GM19372 (cell line): ENCODE data around the gene RCAN3.
"Not testable (repeated sequence)": the region's sequence is repeated elsewhere in the genome, so short reads cannot be mapped to it uniquely, and the experiment has no call there.

Source experiments
- ATAC-seq: cut with Tn5 transposase; IDR thresholded peaks from one replicate; pipeline ENCODE4 v1.9.1; 2021; ENCODE audit warnings: mild to moderate bottlenecking, low read depth, moderate library complexity; ENCODE audit not compliant: unreplicated experiment

Gene RCAN3

DNA sequence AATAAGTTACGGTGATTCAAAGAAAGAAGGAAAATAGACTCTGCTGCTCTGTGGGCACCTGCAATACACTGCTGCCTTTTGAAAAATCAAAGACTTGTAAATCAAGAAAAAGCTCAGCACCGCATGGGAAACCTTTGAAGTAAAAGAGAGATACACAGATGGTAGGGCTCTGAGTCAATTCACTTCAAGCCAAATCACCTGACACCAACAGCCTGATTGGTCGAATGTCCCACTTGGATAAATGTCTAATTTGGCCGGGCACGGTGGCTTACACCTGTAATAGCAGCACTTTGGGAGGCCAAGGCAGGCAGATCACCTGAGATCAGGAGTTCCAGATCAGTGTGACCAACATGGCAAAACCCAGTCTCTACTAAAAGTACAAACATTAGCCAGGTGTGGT lies 19.2 kb upstream of the RCAN3 start:
- ATAC-seq = no peak

DNA sequence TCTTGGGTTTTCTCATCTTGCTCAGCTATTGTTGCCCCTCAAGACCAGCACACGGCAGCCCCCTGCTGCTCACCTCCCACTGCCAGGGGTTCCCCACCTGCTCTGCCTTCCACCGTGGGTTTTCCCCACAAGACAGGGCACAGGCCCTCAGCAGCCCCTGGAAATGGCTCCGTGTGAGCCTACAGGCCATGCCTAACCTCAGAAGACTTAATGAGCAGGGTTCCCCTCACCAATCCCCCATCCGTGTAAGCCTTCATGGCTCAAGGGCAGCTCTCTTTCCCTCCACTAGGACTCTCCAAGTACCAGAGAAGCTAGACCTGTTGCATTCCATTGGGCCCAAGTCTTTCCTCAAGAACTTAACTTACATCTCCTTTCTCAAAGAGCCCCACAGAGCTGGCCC lies 18.4 kb upstream of the RCAN3 start:
- ATAC-seq = no peak

DNA sequence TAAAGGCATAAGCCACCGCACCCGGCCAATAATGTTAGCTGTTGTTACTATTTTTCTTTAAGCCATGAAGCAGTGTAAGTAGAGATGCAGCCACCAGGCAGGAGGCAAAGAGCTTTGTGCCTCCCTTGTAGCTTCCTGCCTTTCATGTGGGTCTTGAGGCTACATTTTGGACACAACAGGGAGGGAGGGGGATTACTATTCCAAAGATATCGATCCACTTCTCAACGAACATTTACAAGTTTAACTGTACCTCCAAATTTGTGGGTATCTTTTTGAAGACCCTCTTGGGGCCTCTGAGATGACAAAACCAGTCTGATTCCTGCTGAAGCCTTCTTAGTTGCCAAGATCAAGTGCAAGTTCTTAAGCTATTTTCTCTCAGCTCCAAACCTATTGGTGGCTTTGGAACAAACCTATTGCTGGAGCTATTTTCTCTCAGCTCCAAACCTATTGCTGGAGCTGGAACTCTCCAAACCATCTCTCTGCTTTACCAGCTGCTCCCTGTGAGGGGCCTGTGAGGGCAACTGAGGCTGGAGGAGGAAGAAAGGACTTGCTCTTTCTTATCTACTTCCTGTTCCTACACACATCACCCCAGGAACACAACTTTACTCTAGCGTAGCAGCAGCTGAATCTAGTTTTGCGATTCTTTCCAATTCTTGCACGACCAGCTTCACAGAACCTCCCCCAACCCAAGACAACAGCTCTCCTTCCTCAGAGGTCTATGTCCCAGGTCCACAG lies 16.1 kb upstream of the RCAN3 start:
- ATAC-seq = no peak

DNA sequence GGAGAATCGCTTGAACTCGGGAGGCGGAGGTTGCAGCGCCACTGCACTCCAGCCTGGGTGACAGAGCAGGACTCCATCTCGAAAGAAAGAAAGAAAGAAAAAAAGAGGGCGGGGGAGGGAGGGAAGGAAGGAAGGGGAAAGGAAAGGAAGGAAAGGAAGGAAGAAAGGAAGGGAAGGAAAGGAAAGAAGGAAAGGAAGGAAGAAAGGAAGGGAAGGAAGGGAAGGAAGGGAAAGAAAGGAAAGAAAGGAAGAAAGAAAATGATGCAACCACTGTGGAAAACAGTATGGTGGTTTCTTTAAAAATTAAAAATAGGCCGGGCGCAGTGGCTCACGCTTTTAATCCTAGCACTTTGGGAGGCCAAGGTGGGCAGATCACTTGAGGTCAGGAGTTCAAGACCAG lies 15.2 kb upstream of the RCAN3 start:
- ATAC-seq = no peak

DNA sequence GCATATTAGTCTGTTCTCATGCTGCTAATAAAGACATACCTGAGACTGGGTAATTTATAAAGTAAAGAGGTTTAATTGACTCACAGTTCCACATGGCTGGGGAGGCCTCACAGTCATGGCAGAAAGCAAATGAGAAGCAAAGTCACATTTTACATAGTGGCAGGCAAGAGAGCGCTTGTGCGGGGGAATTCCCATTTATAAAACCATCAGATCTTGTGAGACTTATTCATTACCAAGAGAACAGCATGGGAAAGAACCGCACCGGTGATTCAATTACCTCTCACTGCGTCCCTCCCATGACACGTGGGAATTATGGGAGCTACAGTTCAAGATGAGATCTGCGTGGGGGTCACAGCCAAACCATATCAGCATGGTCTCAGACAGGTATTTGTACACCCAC lies 14.5 kb upstream of the RCAN3 start:
- not testable (repeated sequence) for ATAC-seq

DNA sequence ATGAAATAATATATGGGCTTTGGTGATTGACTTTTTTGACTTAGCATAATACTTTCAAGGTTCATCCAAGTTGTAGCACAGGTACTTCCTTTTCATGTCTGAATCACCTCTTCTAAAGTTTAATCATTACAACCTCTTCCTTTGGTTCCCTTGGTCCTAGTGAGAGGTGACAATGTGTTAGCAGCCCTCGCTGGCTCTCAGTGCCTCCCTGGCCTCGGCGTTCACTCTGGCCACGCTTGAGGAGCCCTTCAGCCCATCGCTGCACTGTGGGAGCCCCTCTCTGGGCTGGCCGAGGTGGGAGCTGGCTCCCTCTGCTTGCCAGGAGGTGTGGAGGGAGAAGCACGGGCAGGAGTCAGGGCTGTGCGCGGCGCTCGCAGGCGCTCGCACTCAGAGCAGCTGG lies 13.0 kb upstream of the RCAN3 start:
- no peak for ATAC-seq

DNA sequence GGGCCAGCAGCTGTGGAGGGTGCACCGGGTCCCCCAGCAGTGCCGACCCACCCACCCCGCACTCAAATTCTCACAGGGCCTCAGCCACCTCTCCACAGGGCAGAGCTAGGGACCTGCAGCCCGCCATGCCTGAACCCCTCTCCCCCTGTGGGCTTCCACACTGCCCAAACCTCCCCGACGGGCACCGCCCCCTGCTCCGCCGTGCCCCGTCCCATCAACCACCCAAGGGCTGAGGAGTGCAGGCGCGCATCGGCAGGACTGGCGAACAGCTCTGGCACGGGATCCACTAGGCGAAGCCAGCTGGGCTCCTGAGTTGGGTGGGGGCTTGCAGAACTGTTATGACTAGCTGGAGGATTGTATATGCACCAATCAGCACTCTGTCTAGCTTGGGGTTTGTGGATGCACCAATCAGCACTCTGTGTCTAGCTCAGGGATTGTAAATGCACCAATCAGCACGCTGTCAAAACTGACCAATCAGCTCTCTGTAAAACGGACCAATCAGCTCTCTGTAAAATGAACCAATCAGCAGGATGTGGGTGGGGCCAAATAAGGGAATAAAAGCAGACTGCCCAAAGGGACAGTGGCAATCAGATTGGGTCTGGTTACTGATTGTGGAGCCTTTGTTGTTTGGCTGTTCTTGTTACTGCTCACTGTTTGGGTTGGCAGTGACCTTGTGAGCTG lies 12.4 kb upstream of the RCAN3 start:
- ATAC-seq = no peak

DNA sequence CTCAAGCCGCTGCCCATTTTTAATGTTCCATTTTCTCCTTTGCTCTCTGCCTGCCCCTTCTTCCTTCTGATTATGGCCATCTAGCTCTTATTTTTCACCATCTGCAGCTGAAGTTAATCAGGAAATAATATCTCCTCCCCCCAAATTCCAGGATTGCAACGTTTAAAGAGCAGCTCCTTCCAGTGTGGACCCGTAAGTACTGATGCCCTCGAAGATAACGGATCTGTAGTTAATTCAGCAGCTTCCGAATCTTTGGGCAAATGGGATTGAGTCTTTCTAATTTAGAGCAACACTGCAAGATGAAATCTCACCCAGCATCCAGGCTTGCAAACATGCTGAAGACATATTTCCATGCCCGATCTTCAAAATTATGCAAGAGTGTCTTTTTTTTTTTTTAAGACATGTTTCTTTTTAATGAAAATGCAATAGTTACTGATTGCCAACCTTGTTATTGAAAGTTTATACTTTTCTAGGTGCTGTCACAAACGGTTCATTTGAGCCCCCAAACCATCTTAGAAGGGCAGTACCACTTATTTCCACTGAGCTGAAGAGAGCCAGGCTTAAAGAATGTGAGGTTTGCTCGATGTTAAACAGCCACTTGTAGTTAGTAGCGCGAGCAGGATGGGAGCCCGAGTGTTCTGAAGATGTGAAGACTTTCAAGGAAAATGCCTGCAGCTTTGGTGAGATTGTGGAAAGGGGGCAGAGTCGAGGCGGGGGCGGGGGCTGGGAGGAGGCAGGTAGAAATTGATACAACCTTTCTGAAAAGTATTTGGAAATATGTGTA lies 10.9 kb upstream of the RCAN3 start:
- ATAC-seq = no peak

DNA sequence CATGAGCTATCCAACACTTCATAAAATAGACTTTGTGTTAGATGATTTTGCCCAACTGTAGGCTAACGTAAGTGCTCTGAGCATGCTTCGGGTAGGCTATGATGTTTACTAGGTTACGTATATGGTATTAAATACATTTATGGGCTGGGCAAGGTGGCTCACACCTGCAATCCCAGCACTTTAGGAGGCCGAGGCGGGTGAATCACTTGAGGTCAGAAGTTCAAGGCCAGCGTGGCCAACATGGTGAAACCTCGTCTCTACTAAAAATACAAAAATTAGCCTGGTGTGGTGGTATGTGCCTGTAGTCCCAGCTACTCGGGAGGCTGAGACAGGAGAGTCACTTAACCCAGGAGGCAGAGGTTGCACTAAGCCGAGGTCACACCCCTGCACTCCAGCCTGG lies 9.7 kb upstream of the RCAN3 start:
- ATAC-seq = not testable (repeated sequence)

DNA sequence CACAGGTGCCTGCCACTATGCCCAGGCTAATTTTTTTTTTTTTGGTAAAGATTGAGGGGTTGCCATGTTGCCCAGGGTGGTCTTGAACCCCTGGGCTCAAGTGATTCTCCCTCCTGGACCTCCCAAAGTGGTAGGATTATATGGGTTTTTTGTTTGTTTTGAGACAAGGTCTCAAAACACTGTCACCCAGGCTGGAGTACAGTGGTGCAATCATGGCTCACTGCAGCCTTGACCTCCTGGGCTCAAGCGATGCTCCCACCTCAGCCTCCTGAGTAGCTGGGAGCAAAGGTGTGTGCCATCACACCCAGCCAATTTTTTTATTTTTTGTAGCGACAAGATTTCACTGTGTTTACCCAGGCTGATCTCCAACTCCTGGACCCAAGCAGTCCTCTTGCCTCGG lies 8.9 kb upstream of the RCAN3 start:
- ATAC-seq = no peak

DNA sequence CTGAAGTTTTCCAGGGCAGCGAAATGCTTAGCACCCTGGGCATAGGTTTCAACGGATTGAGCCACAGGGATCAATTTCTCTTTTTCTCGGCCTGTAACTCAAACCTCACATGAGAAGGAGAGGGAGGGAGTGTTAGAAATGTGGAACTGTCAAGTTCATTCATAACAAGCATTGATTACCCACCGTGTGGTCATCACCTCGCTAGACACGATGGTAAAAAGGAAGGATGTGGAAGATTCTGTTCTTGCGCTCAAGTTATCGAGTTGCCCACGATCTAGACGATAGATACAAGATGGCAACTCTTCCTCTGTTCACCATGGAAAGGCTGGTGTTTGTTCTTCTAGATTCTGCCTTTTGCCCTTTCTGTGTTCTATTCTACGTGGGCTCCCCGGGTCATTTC lies 4.0 kb upstream of the RCAN3 start:
- ATAC-seq = no peak

DNA sequence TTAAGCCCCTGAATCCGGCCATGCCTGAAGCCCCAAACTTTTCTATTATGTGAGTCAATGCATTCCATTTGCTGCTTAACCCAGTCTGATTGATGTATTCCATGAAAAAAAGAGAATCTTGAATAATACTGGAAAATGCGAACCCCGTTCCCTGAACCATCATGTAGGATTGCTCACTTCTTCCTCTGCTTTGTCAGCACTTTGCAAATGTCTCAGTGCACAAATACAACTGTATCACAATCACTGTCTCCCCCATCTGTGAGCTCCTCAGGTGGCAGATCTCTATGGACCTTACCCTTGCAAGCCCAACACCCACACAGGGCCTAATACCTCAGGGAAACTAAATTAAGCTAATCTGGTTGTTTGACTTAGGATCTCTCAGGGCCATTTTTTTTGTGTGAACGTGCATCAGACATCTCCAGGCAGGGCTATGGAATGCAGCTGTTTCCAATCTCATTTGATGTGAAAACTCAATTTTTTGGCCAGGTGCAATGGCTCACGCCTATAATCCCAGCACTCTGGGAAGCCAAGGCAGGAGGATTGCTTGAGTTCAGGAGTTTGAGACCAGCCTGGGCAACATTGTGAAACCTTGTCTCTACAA lies 2.1 kb upstream of the RCAN3 start:
- no peak for ATAC-seq

DNA sequence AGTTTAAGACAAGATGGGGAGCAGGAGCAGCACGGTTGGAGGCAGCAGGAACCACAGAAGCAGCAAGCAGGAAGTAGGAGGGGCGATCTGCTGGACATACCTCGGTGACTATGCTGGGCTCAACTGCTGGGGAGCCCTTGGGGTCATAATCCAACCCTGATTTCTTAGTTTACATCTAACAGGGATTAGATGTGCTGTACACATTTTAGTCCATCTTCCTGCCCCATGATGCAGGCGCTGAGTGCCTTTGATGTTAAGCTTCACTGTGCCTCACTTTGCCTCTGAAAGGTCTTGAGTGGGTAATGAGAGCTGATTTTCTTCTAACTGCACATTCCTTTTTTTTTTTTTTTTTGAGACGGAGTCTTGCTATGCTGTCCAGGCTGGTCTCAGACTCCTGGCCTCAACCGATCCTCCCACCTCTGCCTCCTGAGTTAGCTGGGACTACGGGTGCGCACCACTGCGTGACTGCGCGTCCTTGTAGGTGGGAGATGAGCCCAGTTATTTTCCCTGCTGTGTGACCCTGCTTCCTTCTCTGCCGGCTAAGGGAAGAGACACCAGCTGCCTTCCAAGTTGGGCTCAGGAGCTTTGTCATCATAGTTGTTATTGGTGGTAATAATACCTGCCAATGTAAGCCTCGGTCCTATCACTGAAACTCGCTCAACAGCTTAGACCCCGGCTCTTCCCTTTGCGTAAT lies 1.1 kb upstream of the RCAN3 start:
- ATAC-seq = no peak

DNA sequence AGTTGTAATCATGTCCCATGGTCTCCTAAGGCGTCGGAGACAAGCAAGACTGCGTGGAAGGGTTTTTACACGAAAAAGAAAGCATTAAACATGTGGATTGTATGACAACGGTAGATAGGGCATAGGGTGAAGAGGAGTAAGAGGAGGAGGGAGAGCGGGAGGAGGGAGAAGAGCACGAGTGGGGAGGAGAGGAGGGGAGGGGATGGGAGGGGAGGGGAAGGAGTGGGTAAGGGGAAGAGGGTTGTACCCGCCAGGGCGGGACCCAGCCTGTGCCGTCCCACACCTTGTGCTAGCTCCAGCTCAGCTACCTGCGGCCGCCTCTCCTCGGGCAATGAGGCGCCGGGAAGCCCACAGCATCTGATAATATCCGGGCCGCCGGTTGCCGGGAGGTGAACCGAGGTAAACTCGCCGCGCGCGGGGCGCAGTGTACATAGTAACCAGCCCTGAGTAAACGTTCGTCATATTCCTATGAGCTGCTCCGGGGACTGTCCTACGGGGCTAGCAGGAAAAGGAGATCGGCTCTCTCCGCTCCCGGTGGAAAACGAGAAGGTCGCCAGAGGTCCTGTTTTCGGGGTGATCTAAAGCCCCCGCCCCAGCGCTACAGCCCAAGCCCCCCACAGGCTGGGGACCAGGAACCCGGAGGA lies 449 bp upstream of the RCAN3 start:
- no peak for ATAC-seq

DNA sequence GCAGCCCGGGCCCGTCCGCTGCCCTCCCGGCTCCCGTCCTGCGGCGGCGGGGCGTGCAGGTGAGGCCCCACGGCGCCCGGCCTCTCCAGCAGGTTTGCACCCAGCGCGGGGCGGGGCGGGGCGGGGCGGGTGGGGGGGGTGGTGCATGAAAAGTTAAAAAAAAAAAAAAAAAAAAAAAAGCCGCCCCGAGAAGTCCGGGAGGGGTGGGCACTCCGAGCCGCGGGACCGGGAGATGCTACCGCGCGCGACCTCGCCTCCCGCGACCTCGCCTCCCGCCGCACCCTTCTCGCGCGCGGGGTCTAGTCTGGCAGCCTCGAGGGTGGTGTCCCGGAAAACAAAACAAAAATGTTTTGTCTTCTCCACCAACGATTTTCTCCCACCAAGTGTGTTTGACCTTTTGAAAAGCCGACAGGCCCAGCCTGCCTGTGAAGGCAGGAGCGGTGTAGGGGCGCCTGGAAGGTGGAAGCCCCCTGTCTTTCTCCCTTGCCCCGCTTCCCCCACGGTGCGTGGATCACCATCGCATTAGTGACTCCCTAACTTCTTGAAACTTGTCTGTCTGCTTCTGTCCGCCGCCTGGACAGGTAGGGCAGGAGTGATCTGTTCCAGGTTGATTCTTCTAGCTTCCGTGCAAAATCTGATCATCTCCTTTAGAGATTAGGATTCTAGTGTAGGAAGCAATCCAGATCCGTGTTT lies 569 bp downstream of the RCAN3 start:
- ATAC-seq = no peak

DNA sequence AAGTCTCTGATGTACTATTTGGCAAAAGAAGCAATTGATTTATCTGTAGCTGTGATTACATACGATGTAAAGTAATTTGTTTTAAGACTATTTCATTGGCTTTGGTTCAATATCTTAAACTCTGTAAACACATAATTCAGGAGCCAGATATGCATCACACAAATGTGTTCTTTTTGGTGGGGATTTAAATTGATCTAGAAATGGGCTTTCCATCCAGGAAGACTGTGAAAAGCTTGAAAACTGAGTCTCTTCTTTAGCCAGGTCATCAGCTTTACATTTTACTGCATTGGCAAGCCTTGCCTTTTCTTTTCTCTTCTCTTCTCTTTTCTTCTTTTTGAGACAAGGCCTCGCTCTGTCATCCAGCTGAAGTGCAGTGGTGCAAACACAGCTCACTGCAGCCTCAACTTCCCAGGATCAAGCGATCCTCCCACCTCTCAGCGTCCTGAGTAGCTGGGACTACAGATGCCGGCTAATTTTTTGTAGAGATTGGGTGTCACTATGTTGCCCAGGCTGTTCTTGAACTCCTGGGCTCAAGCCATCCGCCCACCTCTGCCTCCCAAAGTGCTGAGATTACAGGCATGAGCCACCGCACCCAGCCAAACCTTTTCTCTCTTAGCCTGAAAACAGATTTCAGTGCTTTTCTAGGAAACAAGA lies 1.4 kb downstream of the RCAN3 start:
- ATAC-seq = no peak

DNA sequence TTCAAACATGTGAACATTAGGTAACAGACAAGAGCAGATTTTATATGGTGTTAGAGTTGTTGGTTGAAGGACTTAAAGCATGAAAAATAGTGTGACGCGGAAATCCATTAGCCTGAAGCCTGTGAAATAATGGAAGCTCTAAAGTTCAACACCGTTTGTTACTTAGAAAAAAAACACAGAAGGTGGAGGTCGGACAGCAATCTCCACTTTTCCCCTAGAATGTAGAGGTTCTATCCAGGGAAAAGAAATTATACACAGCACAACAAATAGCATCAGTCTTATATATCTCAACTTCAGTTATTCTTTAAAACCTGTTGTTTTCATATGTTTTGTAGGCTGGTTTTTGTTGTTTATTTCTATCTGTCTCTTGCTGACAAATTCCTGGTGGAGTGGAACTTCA lies 1.9 kb downstream of the RCAN3 start:
- no peak for ATAC-seq

DNA sequence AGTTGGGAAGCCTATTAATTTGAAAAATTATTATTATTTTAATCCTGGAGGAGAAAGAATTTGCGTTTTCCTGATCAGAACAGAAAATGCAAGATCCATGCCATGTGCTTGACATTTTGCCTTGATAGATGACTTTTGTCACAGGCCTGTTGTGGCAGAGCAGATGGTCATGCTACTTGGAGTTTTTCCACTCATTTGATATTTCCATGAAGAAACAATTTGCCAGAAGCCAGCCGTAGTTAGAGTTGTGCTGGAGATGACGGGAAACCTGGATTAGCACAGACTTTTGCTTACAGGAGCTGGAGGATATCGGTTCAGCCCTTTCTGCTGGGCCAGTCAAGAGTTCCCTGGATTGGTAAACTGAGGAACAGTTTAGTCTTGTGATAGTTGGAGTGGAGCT lies 3.2 kb downstream of the RCAN3 start:
- no peak for ATAC-seq
